Peyer's patch (tissue), 4 donors: ENCODE results near the gene TNFRSF18.

ENCODE experiments used
- POLR2A ChIP-seq, 2 donors: fragments of 450-650 bp; IDR thresholded peaks; one replicate each; pipeline ENCODE4 v1.5.1; 2017; ENCODE audit warnings: antibody characterized with exemption in 2 of 2, mild to moderate bottlenecking in 2 of 2, moderate library complexity in 2 of 2
- TF ChIP-seq, protein P1 (sequence below), 6 experiments: fragments of 450-650 bp in 4 of 6; fragments of 200-600 bp in 2 of 6; sonication (generic) in 1 of 6; IDR thresholded peaks; one replicate each; pipeline ENCODE4 v1.5.1; 2017 to 2019; ENCODE audit warnings: antibody characterized with exemption in 6 of 6, mild to moderate bottlenecking in 3 of 6, moderate library complexity in 1 of 6

DNA sequence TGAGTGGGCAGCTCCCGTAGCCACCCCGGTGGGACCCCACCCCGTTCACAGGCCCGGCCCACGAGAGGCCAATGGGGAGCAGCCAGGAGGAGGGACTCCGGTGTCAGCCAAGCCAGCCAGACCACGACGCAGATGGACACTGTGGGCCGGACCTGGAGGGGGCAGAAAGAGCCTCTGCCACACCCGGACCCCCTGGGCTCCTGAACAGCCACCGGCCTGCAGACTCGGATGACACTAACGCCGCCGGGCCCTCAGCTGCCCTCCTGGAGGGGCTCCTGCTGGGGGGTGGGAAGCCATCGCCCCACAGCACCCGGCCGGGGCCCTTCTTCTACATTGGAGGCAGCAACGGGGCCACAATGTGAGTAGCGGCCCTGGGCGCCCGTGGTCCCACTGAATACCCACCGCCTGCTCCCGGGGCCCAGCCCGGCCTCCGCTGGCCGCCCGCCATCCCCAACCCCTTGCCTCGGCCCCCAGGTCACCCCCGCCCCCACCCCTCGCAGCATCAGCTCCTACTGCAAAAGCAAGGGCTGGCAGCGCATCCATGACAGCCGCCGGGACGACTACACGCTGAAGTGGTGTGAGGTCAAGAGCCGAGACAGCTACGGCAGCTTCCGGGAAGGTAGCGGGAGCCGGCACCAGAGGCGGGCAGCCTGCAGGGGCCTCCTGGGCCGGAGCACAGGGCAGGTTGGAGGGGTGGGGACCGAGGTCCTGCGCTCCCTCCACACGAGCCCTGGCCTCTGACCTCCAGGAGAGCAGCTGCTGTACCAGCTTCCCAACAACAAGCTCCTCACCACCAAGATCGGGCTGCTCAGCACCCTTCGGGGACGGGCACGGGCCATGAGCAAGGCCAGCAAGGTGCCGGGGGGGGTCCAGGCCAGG, 26.2 kb downstream of the TNFRSF18 start:
- TF ChIP-seq, protein P1, sequence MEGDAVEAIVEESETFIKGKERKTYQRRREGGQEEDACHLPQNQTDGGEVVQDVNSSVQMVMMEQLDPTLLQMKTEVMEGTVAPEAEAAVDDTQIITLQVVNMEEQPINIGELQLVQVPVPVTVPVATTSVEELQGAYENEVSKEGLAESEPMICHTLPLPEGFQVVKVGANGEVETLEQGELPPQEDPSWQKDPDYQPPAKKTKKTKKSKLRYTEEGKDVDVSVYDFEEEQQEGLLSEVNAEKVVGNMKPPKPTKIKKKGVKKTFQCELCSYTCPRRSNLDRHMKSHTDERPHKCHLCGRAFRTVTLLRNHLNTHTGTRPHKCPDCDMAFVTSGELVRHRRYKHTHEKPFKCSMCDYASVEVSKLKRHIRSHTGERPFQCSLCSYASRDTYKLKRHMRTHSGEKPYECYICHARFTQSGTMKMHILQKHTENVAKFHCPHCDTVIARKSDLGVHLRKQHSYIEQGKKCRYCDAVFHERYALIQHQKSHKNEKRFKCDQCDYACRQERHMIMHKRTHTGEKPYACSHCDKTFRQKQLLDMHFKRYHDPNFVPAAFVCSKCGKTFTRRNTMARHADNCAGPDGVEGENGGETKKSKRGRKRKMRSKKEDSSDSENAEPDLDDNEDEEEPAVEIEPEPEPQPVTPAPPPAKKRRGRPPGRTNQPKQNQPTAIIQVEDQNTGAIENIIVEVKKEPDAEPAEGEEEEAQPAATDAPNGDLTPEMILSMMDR (IDR thresholded peaks at IDR 0.05), result no peak
- TF ChIP-seq POLR2A (IDR thresholded peaks at IDR 0.05), result no peak
